GM21737 (cell line): ENCODE data around the gene NOLC1.

Experiments used
- ATAC-seq: cut with Tn5 transposase; IDR thresholded peaks from one replicate; pipeline ENCODE4 v1.9.1; 2021; ENCODE audit warnings: mild to moderate bottlenecking, moderate library complexity; ENCODE audit not compliant: unreplicated experiment

NOLC1 gene

DNA sequence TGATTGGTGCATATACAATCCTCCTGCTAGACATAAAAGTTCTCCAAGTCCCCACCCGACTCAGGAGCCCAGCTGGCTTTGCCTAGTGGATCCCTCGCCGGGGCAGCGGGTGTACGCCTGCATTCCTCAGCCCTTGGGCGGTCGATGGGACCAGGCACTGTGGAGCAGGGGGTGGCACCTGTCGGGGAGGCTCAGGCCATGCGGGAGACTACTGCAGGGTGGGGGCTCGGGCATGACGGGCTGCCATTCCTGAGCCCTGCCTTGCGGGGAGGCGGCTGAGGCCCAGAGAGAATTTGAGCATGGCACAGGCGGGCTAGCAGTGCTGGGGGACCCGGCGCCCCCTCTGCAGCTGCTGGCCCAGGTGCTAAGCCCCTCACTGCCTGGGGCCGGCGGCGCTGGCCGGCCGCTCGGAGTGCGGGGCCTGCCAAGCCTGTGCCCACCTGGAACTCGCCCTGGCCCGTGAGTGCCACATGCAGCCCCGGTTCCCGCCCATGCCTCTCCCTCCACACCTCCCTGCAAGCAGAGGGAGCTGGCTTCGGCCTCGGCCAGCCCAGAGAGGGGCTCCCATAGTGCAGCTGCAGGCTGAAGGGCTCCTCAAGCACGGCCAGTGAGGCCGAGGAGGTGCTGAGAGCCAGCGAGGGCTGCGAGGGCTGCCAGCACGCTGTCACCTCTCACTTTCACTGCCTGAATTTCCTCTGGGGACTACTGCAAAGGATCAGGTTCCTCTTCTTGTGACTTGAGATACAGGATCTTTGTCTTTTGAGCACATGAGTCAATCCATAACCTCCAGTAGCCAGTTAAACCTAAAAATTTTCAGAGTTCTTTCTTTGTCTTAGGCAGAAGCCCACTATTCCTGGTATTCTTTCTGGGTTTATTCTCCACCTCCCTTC is 48.8 kb downstream of the NOLC1 start:
- ATAC-seq, result no peak

DNA sequence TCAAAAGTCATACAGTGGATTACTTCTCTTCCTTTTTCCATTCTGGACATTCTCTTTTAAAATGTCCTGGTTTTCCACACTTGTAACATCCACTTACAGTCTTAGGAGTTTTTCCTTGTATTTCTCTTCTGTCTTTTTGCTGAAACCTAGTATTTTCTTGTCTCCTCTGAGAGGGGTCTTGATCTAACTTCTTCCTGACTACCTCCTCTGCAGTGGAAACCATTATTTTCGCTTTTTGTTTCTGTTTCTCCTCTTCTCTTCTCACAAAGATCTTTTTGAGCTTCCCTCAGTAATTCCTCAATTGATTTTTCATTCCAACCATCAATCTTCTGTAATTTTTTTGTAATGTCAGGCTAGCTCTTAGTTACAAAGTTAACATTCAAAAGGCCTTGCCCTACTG is 50.2 kb downstream of the NOLC1 start:
- no peak for ATAC-seq

DNA sequence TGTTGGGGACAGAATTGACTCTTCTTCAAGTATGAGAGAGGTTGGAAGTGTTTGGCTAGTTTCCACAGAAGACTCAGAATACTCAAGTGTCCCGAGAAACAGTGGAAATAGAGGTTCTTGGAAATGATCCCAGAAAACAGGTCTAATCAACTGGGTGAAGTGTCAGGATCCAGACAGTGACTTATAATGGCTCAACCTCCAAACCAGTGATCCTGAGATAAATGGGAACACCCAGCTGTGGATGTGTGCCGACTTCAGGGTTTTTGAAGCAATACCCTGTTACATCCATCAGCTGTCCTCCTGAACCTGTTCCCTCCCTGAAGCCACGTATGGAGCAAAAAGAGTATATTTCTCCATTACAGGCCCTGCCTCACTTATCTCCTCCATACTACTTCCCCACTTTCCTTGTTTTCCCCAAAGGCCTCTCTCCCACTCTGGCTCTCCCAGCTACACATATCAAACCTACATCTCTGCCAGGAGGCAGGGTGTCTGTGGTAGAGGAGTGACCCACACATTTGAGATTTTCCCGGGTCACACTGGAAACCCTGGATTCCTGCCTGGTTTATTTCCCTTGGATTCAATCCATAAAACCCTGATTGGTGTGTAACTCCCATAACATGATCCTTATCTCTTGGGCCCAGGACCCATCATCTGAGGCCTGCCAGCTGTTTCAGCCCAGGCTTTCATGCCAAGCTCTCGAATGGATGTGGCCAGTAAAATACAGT is 56.3 kb downstream of the NOLC1 start:
- no peak for ATAC-seq

- ATAC-seq, result no peak
These were observed 59.6 kb downstream of the NOLC1 start for GRCh38 chr10:102211615-102212299.
